H1 (cell line): Measurements from ENCODE around the gene MPRIP. TPM values are rescaled to one million over a fixed set of nuclear protein-coding genes. Genes with fewer than 3 reads are reported as not detected.

Experiments used
- RAD21 ChIP-seq, 2 experiments: IDR thresholded peaks in 1 of 2; conservative IDR thresholded peaks in 1 of 2; 2 replicates each; pipeline ENCODE4 v1.6.1; 2011; ENCODE audit warnings: low read depth in 2 of 2, low read length in 2 of 2, improper control_type of control experiment in 1 of 2, inconsistent platforms in 1 of 2, mild to moderate bottlenecking in 1 of 2, moderate library complexity in 1 of 2
- ZNF274 ChIP-seq: IDR thresholded peaks from 2 replicates; pipeline ENCODE4 v1.7.0; 2012; ENCODE audit warnings: low read length, borderline replicate concordance; ENCODE audit errors: extremely low read depth
- polyA plus RNA-seq, 7 experiments: library from polyadenylated mRNA; depleted of rRNA in 3 of 7; stranded (reverse) in 5 of 7; unstranded in 2 of 7; fragments of >200 nt in 5 of 7; fragments of 200-250 nt in 2 of 7; gene quantifications; 1 replicate in 5 of 7; 2 replicates in 1 of 7; 4 replicates in 1 of 7; pipeline versions ENCODE4 v1.2.1 to v1.2.3, GENCODE V29; 2011 to 2013; ENCODE audit warnings: missing spikeins in 2 of 7, mixed read lengths in 2 of 7
- total RNA-seq: library from RNA; stranded (reverse); fragmentation: NEBNext Ultra II Directional; extraction: Animal tissue kit (Norgen Biotek cat#: 25700); gene quantifications from 2 replicates; pipeline ENCODE4 v1.2.1, GENCODE V29; 2021

Gene MPRIP
- total and polyA plus RNA-seq, 2 of the 8 experiments (the other 6 are each of a cell fraction or from before 2014, with no cell fraction given) = 48.6 to 146 TPM

DNA sequence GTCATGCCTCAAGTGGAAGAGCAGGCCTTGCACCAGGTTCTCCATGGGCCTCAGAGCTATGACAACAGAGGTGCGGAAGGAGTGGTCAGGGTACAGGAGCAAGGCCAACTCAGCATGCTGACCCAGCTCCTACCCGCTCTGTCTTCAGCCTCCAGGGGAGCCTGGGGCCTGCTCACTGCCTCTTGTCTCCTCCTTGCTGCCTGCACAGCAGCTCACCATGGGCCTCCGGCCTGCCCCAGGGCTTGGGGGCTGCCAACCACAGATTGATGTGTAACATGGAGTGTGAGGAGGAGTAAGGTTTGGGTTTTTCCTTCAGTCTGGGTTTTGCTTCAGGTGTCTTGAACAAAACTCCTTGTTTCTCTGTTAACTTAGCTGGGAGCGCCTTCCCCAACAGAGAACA, 101.8 kb downstream of the MPRIP start (continued):
- TF ChIP-seq RAD21 (IDR thresholded peaks at IDR 0.05 in 1 of 2, conservative IDR thresholded peaks at IDR 0.05 in 1 of 2; ENCODE audit: low read depth in 2 of 2, low read length in 2 of 2) (no peak), ZNF274 (no peak)
